Astrocyte of the spinal cord (primary cell): Measurements from ENCODE around the gene TXNDC2.

Experiments
- DNase-seq: peaks from one replicate; pipeline ENCODE4 v3.0.0; 2011; ENCODE audit warnings: low read depth, low spot score
- H3K4me3 ChIP-seq: 2 replicates; pipeline ENCODE4 v1.5.1; 2011; ENCODE audit warnings: low read depth, mild to moderate bottlenecking, low read length, moderate library complexity
- CTCF ChIP-seq: IDR thresholded peaks from 2 replicates; pipeline ENCODE4 v1.5.1; 2012; ENCODE audit warnings: low read depth, mild to moderate bottlenecking, low read length, inconsistent platforms
- in situ Hi-C: cut with HindIII; loops from 2 replicates; pipeline ENCODE4 v1.10.0; 2017; ENCODE audit warnings: low sequenced_read_pairs

The TXNDC2 gene

GRCh38 chr18:9872823-9873222 is 12.9 kb upstream of the TXNDC2 start:
- in situ Hi-C loops = no loop called here
- no peak for TF ChIP-seq CTCF
- no peak for DNase-seq
- H3K4me3 ChIP-seq = no peak overlapping the region

- in situ Hi-C loops = no loop called here
- no peak for DNase-seq
- H3K4me3 ChIP-seq = no peak overlapping the region
Measured at GRCh38 chr18:9874728-9875127, 11.0 kb upstream of the TXNDC2 start.

GRCh38 chr18:9876212-9876866 is 9.4 kb upstream of the TXNDC2 start:
- H3K4me3 ChIP-seq = no peak overlapping the region
- no peak for DNase-seq
- no peak for TF ChIP-seq CTCF
- in situ Hi-C loops = no loop called here

More at GRCh38 chr18:9874728-9875127, 11.0 kb upstream of the TXNDC2 start:
- no peak for TF ChIP-seq CTCF

DNA sequence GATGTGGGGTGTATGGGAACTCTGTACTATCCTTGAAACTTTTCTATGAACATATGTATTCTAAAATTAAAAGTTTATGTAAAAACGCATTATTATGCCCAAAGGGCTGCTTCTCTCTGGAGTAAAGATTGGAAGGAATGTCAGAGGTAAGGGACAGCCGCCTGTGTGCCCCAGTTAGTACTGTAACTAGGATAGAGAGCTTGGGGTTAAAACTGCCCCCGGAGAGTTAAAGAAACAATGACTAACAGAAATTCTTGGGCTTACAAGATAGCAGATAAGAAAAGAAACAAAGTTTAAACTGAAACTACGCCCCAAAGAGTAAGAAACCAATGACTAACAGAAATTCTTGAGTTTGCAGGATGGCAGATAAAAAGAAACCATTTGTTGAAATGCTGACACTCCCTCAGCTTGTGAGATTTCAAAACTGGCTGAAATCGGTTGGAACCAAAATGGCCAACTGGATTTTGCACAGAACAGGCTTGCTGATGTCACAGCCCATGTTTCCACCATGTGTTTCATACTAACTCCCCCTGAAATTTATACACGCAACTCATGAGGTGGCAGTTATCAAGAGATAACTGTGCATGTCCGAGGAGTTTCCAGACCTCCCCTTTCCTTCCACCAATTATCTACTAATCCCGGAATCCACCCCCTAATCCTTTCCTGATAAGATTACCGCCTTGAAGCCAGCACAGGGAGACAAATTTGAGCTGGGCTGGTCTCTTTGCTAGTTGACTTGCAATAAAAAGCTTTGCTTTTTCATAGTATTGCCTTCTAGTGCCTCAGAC is 8.7 kb upstream of the TXNDC2 start:
- in situ Hi-C loops = no loop called here
- peak overlapping the region; percentile 3 for H3K4me3 ChIP-seq
- no peak for TF ChIP-seq CTCF
- DNase-seq = peak; percentile 77

DNA sequence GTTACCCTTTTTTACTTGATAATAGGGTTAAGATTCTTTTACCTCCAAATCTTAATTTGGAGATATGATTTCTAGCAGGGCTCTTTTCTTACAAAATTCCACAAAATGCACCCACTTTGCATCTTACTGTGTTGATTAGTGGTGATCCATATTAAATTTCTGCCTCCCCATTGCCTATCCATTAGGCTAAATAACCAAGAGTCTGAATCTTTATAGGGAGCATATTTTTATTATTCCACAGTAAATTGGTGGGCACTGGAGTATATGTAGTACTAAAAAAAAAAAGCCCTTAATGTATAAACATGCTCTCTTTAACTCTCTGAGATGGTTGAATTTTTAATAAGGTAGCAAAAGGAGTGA is 8.1 kb upstream of the TXNDC2 start:
- in situ Hi-C loops = no loop called here
- no peak overlapping the region for H3K4me3 ChIP-seq
- TF ChIP-seq CTCF = no peak
- DNase-seq = no peak

DNA sequence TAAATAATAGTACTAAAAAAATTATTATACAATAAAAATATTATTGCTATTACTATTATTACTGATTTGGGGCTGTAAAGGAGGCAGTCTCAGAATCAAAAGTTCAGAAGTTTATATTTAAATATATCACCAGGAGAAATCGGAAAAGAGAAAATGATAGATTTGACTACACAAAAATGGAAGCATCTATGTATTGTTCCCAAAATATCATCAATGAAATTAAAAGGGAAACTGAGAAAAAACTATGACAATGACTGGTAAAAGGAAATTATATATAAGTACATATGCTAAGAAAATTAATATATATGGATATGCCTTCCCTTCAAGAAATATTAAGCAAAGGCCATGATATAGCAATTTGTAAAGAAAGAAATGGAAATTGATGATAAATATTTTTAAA is 7.7 kb upstream of the TXNDC2 start:
- no peak for TF ChIP-seq CTCF
- DNase-seq = no peak
- no peak overlapping the region for H3K4me3 ChIP-seq
- in situ Hi-C loops = no loop called here
